ENCODE measurements around the gene RBM23. TPM values are rescaled to one million over a fixed set of nuclear protein-coding genes. Genes with fewer than 3 reads are reported as not detected.
"Not testable (repeated sequence)": the region's sequence is repeated elsewhere in the genome, so short reads cannot be mapped to it uniquely, and the experiment has no call there.

RBM23 gene
- total RNA-seq, 4 donors from 2014 or later, result 81.9 to 633 (median 298) TPM

DNA sequence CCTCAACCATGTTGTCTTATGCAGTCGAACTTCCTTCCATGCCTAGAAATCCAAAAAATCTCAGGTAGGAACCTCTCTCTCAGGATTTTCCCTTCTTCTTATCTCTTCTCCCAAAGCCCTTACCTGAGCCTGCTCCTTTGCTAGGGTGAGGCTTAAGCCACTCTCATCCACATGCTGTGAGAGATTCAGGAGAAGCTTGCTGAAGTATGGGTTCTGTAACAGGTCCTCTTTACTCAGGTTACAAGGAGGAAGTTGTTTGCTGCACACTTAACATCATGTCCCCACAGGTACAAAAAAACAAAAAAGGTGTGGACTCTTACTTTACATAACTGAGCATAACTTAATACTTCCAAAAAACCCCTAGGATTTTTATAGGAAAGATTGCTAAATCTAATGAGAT lies 33.5 kb upstream of the RBM23 start:
- DNase-seq (ENCODE audit: low spot score in 2 of 2), result no peak
- WGBS, 2 donors, result 90 to 100% methylated on average over 1 of the region's 1 CpG
- peaks cover 0 to 58% (median 4%) of the 10 kb centered on the region in 3 donors for H3K36me3 ChIP-seq
- peaks cover 0 to 17% (median 4%) of the 10 kb centered on the region in 4 donors for H3K4me1 ChIP-seq
- no peaks in the 10 kb centered on the region for H3K9me3 ChIP-seq
- TF ChIP-seq POLR2A (IDR thresholded peaks at IDR 0.05) (no peak), EP300 (IDR thresholded peaks at IDR 0.05) (no peak)
- TF ChIP-seq, protein P1, sequence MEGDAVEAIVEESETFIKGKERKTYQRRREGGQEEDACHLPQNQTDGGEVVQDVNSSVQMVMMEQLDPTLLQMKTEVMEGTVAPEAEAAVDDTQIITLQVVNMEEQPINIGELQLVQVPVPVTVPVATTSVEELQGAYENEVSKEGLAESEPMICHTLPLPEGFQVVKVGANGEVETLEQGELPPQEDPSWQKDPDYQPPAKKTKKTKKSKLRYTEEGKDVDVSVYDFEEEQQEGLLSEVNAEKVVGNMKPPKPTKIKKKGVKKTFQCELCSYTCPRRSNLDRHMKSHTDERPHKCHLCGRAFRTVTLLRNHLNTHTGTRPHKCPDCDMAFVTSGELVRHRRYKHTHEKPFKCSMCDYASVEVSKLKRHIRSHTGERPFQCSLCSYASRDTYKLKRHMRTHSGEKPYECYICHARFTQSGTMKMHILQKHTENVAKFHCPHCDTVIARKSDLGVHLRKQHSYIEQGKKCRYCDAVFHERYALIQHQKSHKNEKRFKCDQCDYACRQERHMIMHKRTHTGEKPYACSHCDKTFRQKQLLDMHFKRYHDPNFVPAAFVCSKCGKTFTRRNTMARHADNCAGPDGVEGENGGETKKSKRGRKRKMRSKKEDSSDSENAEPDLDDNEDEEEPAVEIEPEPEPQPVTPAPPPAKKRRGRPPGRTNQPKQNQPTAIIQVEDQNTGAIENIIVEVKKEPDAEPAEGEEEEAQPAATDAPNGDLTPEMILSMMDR (IDR thresholded peaks at IDR 0.05), result no peak
- no peaks in the 10 kb centered on the region for H3K27me3 ChIP-seq
- no peak overlapping the region for H3K4me3 ChIP-seq
- no peak overlapping the region for H3K27ac ChIP-seq

DNA sequence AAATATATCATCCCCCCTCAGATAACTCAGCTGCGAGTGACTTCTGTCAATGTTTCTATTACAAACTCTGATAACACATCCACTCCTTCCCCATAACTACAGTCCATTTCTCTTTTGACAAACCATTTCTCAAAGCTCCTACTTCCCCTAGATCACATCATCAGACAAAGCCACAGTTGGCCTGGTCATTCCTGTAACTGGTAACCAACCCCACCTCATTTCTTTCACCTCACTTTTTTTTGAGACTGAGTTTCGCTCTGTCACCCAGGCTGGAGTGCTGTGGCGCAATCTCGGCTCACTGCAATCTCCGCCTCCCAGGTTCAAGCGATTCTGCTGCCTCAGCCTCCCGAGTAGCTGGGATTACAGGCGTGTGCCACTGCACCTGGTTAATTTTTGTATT lies 32.8 kb upstream of the RBM23 start:
- 91% methylated on average over 8 of the region's 8 CpGs for WGBS, 2 donors
- not testable (repeated sequence) for H3K4me3 ChIP-seq; H3K27me3 ChIP-seq; DNase-seq (ENCODE audit: low spot score in 2 of 2); H3K9me3 ChIP-seq; H3K27ac ChIP-seq
- H3K36me3 ChIP-seq, result peaks cover 0 to 64% (median 4%) of the 10 kb centered on the region in 3 donors
- peaks cover 0 to 15% (median 4%) of the 10 kb centered on the region in 4 donors for H3K4me1 ChIP-seq

DNA sequence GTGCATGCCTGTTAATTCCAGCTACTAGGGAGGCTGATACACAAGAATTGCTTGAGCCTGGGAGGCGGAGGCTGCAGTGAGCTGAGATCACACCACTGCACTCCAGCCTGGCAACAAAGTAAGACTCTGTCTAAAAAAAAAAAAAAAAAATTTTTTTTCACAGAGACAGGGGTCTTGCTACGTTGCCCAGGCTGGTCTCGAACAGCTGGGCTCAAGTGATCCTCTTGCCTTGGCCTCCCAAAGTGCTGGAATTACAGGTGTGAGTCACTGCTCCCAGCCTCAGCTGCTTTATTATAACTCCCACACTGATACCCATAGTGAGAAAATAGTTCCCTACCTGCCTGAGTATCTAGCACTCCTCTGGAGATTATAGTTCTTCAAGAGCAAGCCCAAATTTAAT lies 26.7 kb upstream of the RBM23 start:
- Histone ChIP-seq H3K4me1 (no peaks in the 10 kb centered on the region), H3K27me3 (no peaks in the 10 kb centered on the region), H3K36me3 (peaks cover 0 to 84% (median 0%) of the 10 kb centered on the region in 3 donors), H3K9me3 (no peaks in the 10 kb centered on the region), H3K27ac (no peak overlapping the region), H3K4me3 (no peak overlapping the region)
- 91 to 100% methylated on average over 3 of the region's 3 CpGs for WGBS, 2 donors
- no peak for DNase-seq (ENCODE audit: low spot score in 2 of 2)
- TF ChIP-seq, protein P1 (IDR thresholded peaks at IDR 0.05), result no peak
- TF ChIP-seq EP300 (IDR thresholded peaks at IDR 0.05) (no peak), POLR2A (IDR thresholded peaks at IDR 0.05) (no peak)

DNA sequence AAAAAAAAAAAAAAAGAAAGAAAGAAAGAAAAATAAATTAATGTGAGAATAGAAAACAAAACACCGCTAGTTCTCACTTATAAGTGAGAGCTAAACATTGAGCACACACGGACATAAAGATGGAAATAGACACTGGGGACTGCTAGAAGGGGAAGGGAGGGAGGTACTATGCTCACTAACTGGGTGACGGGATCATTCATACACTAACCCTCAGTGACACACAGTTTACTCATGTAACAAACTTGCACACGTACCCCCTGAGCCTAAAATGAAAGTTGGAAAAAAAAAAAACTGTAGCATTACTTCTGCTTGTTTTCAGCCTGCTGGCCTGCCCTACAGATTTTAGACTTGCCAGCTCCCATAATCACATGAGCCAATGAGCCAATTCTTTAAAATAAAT lies 20.7 kb upstream of the RBM23 start:
- WGBS, 2 donors, result 80 to 90% methylated on average over 4 of the region's 4 CpGs
- H3K4me1 ChIP-seq, result no peaks in the 10 kb centered on the region
- no peak for TF ChIP-seq POLR2A (IDR thresholded peaks at IDR 0.05)
- TF ChIP-seq EP300 (IDR thresholded peaks at IDR 0.05), result no peak
- TF ChIP-seq, protein P1 (IDR thresholded peaks at IDR 0.05), result no peak

DNA sequence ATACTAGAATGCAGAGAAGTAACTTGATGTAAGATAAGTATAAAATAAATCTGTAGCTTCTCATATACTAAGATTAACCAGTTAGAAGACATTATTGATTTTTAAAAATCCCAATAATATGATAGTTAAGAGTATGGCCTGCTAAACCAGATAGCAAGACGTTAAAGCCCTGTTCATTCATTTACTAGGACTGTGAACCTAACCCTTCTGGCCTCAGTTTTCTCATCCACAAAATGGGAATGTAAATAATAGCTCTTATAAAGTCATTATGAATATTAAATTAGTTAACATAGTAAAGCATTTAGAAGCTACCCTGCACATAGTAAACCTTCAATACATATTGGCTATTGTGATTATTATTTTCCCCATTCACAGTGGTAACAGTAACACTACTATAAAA lies 16.2 kb upstream of the RBM23 start:
- TF ChIP-seq EP300 (IDR thresholded peaks at IDR 0.05), result no peak
- TF ChIP-seq, protein P1 (IDR thresholded peaks at IDR 0.05), result no peak
- no peak for TF ChIP-seq POLR2A (IDR thresholded peaks at IDR 0.05)
- no peak overlapping the region for H3K27ac ChIP-seq
- no peak for DNase-seq (ENCODE audit: low spot score in 2 of 2)
- H3K36me3 ChIP-seq, result peaks cover 0 to 27% (median 0%) of the 10 kb centered on the region in 3 donors
- H3K9me3 ChIP-seq, result no peaks in the 10 kb centered on the region
- H3K4me1 ChIP-seq, result peaks cover 0 to 5% (median 0%) of the 10 kb centered on the region in 4 donors
- WGBS, 2 donors, result 89 to 91% methylated on average over 1 of the region's 1 CpG
- H3K4me3 ChIP-seq, result no peak overlapping the region
- no peaks in the 10 kb centered on the region for H3K27me3 ChIP-seq

More for the DNA sequence above, 20.7 kb upstream of the RBM23 start:
- H3K27me3 ChIP-seq, result no peaks in the 10 kb centered on the region
- H3K4me3 ChIP-seq, result no peak overlapping the region
- H3K36me3 ChIP-seq, result peaks cover 0 to 58% (median 0%) of the 10 kb centered on the region in 3 donors
- DNase-seq (ENCODE audit: low spot score in 2 of 2), result no peak
- H3K9me3 ChIP-seq, result no peaks in the 10 kb centered on the region
- no peak overlapping the region for H3K27ac ChIP-seq

DNA sequence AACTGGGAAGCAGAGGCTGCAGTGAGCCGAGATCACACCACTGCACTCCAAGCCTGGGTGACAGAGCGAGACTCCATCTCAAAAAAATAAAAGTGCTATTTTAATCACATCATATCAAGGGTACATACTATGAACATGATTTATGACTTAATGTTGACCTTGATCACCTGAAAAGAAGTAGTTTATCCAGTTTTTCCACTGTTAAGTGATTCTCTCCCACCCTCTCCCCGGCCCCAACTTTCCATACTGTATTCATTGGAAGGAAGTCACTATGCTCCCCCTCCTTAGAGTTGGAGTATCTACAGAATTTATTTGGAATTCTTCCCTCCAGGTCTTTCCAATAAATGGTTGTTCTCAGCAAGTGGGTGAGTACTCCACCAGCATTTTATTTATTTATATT lies 13.2 kb upstream of the RBM23 start:
- Histone ChIP-seq H3K4me1 (peaks cover 0 to 20% (median 12%) of the 10 kb centered on the region in 4 donors), H3K27me3 (no peaks in the 10 kb centered on the region), H3K4me3 (no peak overlapping the region), H3K27ac (no peak overlapping the region), H3K36me3 (peaks cover 0 to 9% (median 0%) of the 10 kb centered on the region in 3 donors), H3K9me3 (no peaks in the 10 kb centered on the region)
- DNase-seq (ENCODE audit: low spot score in 2 of 2), result no peak
- WGBS, 2 donors, result 86 to 90% methylated on average over 3 of the region's 3 CpGs
- TF ChIP-seq POLR2A (IDR thresholded peaks at IDR 0.05), result no peak
- TF ChIP-seq EP300 (IDR thresholded peaks at IDR 0.05), result no peak
- TF ChIP-seq, protein P1 (IDR thresholded peaks at IDR 0.05), result no peak
